ENCODE data around the gene ALDH3B2. TPM values are rescaled to one million over a fixed set of nuclear protein-coding genes. Genes with fewer than 3 reads are reported as not detected.

Gene ALDH3B2
- total RNA-seq, 2 experiments from 2014 or later: not detected

DNA sequence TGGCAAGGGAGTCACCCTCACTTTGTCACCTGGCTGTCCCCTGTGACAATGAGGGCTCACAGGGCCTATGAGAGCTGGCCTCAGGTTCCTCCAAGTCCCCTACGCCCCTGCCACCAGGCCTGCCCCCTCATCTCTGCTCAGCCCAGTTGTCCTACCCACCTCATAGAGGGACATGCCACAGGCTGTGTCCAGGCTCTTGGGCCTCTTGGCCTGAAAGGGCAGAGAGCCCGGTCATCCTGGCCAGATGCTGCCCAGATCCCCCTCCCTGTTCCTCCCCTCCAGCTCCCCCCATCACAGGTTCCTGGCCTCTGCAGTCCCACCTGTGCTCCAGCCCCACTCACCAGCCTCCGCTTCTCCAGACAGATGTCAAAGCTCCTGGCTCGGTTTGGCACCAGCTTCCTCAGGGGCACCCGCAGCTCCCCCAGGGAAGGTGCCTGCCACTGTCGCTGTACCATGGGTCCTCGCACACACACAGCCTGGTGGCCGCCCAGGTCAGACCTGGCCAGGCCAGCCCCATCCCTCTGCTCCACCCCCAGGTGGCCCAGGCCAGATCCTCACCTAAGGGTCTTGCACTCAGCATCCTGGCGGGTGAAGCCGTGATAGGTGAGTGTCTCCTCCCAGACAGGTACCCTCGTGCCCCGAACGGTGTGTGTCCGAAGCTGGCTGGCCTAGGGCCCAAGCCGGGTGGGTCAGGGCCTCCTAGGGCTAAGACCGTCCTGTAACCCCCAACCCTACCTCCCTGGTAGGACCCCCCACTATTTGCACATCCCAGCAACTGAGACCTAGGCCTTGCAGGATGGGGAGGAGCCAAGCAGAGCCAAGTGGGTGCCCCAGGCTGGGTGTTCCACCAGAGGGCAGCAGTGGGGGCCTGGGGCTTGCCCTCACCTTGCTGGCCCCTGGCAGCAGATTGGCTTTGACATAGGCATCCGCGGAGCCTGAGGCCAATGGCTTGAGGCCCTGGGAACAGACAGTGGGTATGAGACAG is 59.4 kb downstream of the ALDH3B2 start:
- no peaks in the 10 kb centered on the region for H3K9me3 Mint-ChIP-seq
- intact Hi-C loops (cut with DNase I, micrococcal nuclease): loop anchor here (1.0 kb wide), 2 partner anchors 9 to 14 kb away; partner anchors contain the start of genes NDUFV1 (in 1 of the 2) and NUDT8 (in 1 of the 2)
- peak overlapping the region; percentile 89 for H3K4me3 Mint-ChIP-seq
- H3K27ac Mint-ChIP-seq: peak overlapping the region; percentile 96
- ChIA-PET POLR2A (interaction anchor here (0.7 to 3.4 kb wide), 9 partner anchors 9 to 375 kb away, joined by 3 to 27 read pairs (median 6); partner anchors contain the start of genes ACY3, GSTP1, NUDT8 and PPP1CA), CTCF (interaction anchor here (1.0 to 4.2 kb wide), 5 partner anchors 9 to 44 kb away, joined by 3 to 38 read pairs (median 5); partner anchors contain the start of genes GSTP1 and NUDT8)
- H3K9me3 ChIP-seq (ENCODE audit: control insufficient read depth in 1 of 2, insufficient read depth in 1 of 2, low read length in 2 of 2): peaks cover 0 to 3% of the 10 kb centered on the region in 2 experiments
- peaks cover 37% of the 10 kb centered on the region for H3K4me1 ChIP-seq (ENCODE audit: insufficient read depth, low read length)
- TF ChIP-seq, protein P1, sequence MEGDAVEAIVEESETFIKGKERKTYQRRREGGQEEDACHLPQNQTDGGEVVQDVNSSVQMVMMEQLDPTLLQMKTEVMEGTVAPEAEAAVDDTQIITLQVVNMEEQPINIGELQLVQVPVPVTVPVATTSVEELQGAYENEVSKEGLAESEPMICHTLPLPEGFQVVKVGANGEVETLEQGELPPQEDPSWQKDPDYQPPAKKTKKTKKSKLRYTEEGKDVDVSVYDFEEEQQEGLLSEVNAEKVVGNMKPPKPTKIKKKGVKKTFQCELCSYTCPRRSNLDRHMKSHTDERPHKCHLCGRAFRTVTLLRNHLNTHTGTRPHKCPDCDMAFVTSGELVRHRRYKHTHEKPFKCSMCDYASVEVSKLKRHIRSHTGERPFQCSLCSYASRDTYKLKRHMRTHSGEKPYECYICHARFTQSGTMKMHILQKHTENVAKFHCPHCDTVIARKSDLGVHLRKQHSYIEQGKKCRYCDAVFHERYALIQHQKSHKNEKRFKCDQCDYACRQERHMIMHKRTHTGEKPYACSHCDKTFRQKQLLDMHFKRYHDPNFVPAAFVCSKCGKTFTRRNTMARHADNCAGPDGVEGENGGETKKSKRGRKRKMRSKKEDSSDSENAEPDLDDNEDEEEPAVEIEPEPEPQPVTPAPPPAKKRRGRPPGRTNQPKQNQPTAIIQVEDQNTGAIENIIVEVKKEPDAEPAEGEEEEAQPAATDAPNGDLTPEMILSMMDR (IDR thresholded peaks at IDR 0.05): no peak
- H3K27me3 Mint-ChIP-seq: no peaks in the 10 kb centered on the region
- peak overlapping the region; percentile 55 for H3K4me3 ChIP-seq (ENCODE audit: low read length)
- H3K36me3 ChIP-seq (ENCODE audit: insufficient read depth, low read length): peaks cover 31% of the 10 kb centered on the region
- peaks cover 28% of the 10 kb centered on the region for H3K4me1 Mint-ChIP-seq (ENCODE audit: low read depth)
- ATAC-seq (ENCODE audit: poor library complexity) (no peak), DNase-seq (peak in 10 of 14 experiments; percentile 29 to 73 (median 46))
- H3K27ac ChIP-seq (ENCODE audit: low read depth in 1 of 2, low read length in 2 of 2): peak overlapping the region; percentile 92
- H3K36me3 Mint-ChIP-seq (ENCODE audit: low read depth): peaks cover 27% of the 10 kb centered on the region
- peaks cover 0 to 3% of the 10 kb centered on the region in 2 experiments for H3K27me3 ChIP-seq (ENCODE audit: control insufficient read depth in 1 of 2, insufficient read depth in 2 of 2, low read length in 2 of 2)

DNA sequence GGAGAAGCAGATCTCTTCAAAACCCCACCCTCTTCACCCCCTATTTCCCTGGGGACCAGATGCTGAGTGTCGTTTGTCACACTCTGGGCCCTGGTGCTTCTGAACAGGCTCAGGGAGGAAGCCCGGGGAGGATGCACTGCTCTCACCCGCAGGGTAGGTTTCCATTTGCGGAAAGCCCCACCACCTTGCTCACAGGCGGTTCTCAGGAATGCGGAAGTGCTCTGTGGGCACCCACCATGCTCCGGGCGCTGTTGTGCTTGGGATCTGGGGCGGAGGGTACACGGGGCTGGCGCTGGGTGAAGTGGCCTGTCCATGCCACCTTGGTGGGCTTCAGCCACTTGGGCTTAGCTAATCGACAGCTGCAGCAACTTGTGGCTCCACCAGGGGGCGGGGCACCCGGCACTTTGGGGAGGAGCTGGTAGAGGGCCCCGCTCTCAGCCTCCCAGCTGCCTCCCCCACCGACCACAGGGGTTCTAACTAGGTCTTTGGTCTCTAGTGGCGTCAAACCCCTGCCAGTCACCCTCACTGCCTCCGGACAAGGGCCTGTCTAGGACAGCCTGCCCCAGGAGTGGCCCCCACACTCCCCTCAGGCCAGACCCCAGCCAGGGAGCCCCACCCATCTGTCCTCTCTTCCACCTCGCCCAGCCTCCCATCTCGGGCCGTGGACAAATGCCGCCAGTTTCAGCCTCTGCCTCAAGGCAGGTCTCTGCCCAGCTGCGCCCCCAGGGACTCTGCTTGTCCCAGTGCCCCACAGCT is 60.3 kb downstream of the ALDH3B2 start:
- peaks cover 37% of the 10 kb centered on the region for H3K4me1 ChIP-seq (ENCODE audit: insufficient read depth, low read length)
- POLR2A ChIA-PET: interaction anchor here (0.7 to 3.4 kb wide), 10 partner anchors 9 to 374 kb away, joined by 3 to 27 read pairs (median 6); partner anchors contain the start of genes ACY3, CLCF1, GSTP1 and NUDT8

More for the DNA sequence above, 60.3 kb downstream of the ALDH3B2 start:
- TF ChIP-seq, protein P1 (IDR thresholded peaks at IDR 0.05): peak; percentile 60
- Histone ChIP-seq H3K4me3 (ENCODE audit: low read length) (peak overlapping the region; percentile 55), H3K27ac (ENCODE audit: low read depth in 1 of 2, low read length in 2 of 2) (peak overlapping the region; percentile 92), H3K9me3 (ENCODE audit: control insufficient read depth in 1 of 2, insufficient read depth in 1 of 2, low read length in 2 of 2) (peaks cover 0 to 3% of the 10 kb centered on the region in 2 experiments), H3K36me3 (ENCODE audit: insufficient read depth, low read length) (peaks cover 39% of the 10 kb centered on the region), H3K27me3 (ENCODE audit: control insufficient read depth in 1 of 2, insufficient read depth in 2 of 2, low read length in 2 of 2) (peaks cover 0 to 3% of the 10 kb centered on the region in 2 experiments)
- CTCF ChIA-PET: interaction anchor here (1.0 to 4.2 kb wide), 4 partner anchors 9 to 45 kb away, joined by 4 to 38 read pairs (median 5); partner anchors contain the start of genes GSTP1 and NUDT8
- Mint-ChIP-seq H3K4me1 (ENCODE audit: low read depth) (peaks cover 33% of the 10 kb centered on the region), H3K4me3 (peak overlapping the region; percentile 89), H3K36me3 (ENCODE audit: low read depth) (peaks cover 33% of the 10 kb centered on the region), H3K9me3 (no peaks in the 10 kb centered on the region), H3K27ac (peak overlapping the region; percentile 96), H3K27me3 (no peaks in the 10 kb centered on the region)
- intact Hi-C loops (cut with DNase I, micrococcal nuclease): loop anchor here (1.0 kb wide), 2 partner anchors 8 to 15 kb away; partner anchors contain the start of genes NDUFV1 (in 1 of the 2) and NUDT8 (in 1 of the 2)
- ATAC-seq (ENCODE audit: poor library complexity) (peak; percentile 96), DNase-seq (peak; percentile 67 to 94 (median 78))
